Measurements from ENCODE around the gene TNFRSF13B.

- TF ChIP-seq, protein P1, sequence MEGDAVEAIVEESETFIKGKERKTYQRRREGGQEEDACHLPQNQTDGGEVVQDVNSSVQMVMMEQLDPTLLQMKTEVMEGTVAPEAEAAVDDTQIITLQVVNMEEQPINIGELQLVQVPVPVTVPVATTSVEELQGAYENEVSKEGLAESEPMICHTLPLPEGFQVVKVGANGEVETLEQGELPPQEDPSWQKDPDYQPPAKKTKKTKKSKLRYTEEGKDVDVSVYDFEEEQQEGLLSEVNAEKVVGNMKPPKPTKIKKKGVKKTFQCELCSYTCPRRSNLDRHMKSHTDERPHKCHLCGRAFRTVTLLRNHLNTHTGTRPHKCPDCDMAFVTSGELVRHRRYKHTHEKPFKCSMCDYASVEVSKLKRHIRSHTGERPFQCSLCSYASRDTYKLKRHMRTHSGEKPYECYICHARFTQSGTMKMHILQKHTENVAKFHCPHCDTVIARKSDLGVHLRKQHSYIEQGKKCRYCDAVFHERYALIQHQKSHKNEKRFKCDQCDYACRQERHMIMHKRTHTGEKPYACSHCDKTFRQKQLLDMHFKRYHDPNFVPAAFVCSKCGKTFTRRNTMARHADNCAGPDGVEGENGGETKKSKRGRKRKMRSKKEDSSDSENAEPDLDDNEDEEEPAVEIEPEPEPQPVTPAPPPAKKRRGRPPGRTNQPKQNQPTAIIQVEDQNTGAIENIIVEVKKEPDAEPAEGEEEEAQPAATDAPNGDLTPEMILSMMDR (conservative IDR thresholded peaks at IDR 0.05; ENCODE audit: low read depth in 2 of 2), result no peak
- no peak for TF ChIP-seq POLR2AphosphoS5 (IDR thresholded peaks at IDR 0.05; ENCODE audit: low read depth)
Measured at GRCh38 chr17:16989230-16989952, 17.5 kb upstream of the TNFRSF13B start.
